SK-N-SH treated with all-trans-retinoic acid at 6 μM for 48 hours (cell line): ENCODE data around the gene ENPP7.
"Not testable (repeated sequence)": the region's sequence is repeated elsewhere in the genome, so short reads cannot be mapped to it uniquely, and the experiment has no call there.

Experiments used
- ATAC-seq: fragments of 200-7000 bp; cut with Tn5 transposase; 3 replicates; pipeline ENCODE4 v1.9.1; 2020; ENCODE audit warnings: mild to moderate bottlenecking, moderate library complexity
- BACH2 ChIP-seq: fragments of 250-450 bp; sonication (Bioruptor Pico); IDR thresholded peaks from 2 replicates; pipeline ENCODE4 v1.9.0; 2021; ENCODE audit warnings: mild to moderate bottlenecking, borderline replicate concordance
- CREB5 ChIP-seq: fragments of 250-450 bp; sonication (Bioruptor Pico); IDR thresholded peaks from 2 replicates; pipeline ENCODE4 v1.5.1; 2020; ENCODE audit warnings: low read depth, mild to moderate bottlenecking, moderate library complexity
- CSDC2 ChIP-seq: fragments of 250-450 bp; sonication (Bioruptor Pico); IDR thresholded peaks from 2 replicates; pipeline ENCODE4 v1.5.0; 2020; ENCODE audit warnings: mild to moderate bottlenecking, moderate library complexity
- CSRNP3 ChIP-seq: fragments of 250-450 bp; sonication (Bioruptor Pico); IDR thresholded peaks from 2 replicates; pipeline ENCODE4 v1.5.1; 2021; ENCODE audit warnings: mild to moderate bottlenecking, moderate library complexity
- ESRRG ChIP-seq: fragments of 250-450 bp; sonication (Bioruptor Pico); IDR thresholded peaks from 2 replicates; pipeline ENCODE4 v1.6.1; 2021; ENCODE audit warnings: mild to moderate bottlenecking
- GLIS3 ChIP-seq: fragments of 250-450 bp; sonication (Bioruptor Pico); IDR thresholded peaks from 2 replicates; pipeline ENCODE4 v1.5.0; 2020; ENCODE audit warnings: mild to moderate bottlenecking, moderate library complexity
- ISL1 ChIP-seq: fragments of 250-450 bp; sonication (Bioruptor Pico); IDR thresholded peaks from 2 replicates; pipeline ENCODE4 v2.1.2; 2022; ENCODE audit warnings: mild to moderate bottlenecking, moderate library complexity
- OSR1 ChIP-seq: fragments of 250-450 bp; sonication (Bioruptor Pico); IDR thresholded peaks from 2 replicates; pipeline ENCODE4 v1.8.0; 2022; ENCODE audit warnings: moderate library complexity, mild to moderate bottlenecking, inconsistent platforms
- PPARA ChIP-seq: fragments of 250-450 bp; sonication (Bioruptor Pico); IDR thresholded peaks from 2 replicates; pipeline ENCODE4 v1.5.0; 2020; ENCODE audit warnings: mild to moderate bottlenecking, borderline replicate concordance
- RARB ChIP-seq: fragments of 250-450 bp; sonication (Bioruptor Pico); IDR thresholded peaks from 2 replicates; pipeline ENCODE4 v1.8.0; 2021; ENCODE audit warnings: mild to moderate bottlenecking, moderate library complexity
- SNAI2 ChIP-seq: fragments of 250-450 bp; sonication (Bioruptor Pico); IDR thresholded peaks from 2 replicates; pipeline ENCODE4 v1.5.0; 2020; ENCODE audit warnings: mild to moderate bottlenecking, moderate library complexity
- TCF4 ChIP-seq: fragments of 250-450 bp; sonication (Bioruptor Pico); IDR thresholded peaks from 2 replicates; pipeline ENCODE4 v1.8.0; 2021; ENCODE audit warnings: mild to moderate bottlenecking, moderate library complexity, borderline replicate concordance
- TOX ChIP-seq: fragments of 250-450 bp; sonication (Bioruptor Pico); IDR thresholded peaks from 2 replicates; pipeline ENCODE4 v1.8.0; 2021; ENCODE audit warnings: mild to moderate bottlenecking, moderate library complexity, borderline replicate concordance
- ZC3H10 ChIP-seq: fragments of 250-450 bp; sonication (Bioruptor Pico); IDR thresholded peaks from 2 replicates; pipeline ENCODE4 v1.5.1; 2021; ENCODE audit warnings: mild to moderate bottlenecking, moderate library complexity
- ZFP3 ChIP-seq: fragments of 250-450 bp; sonication (Bioruptor Pico); IDR thresholded peaks from 2 replicates; pipeline ENCODE4 v1.5.0; 2020; ENCODE audit warnings: mild to moderate bottlenecking, moderate library complexity
- ZFP30 ChIP-seq: fragments of 450-650 bp; formaldehyde crosslinking; IDR thresholded peaks from 2 replicates; pipeline ENCODE4 v1.5.0; 2022; ENCODE audit warnings: mild to moderate bottlenecking, moderate library complexity
- ZNF565 ChIP-seq: fragments of 450-650 bp; formaldehyde crosslinking; conservative IDR thresholded peaks from 2 replicates; pipeline ENCODE4 v1.5.0; 2020; ENCODE audit warnings: low read depth, mild to moderate bottlenecking, moderate library complexity
- ZNF70 ChIP-seq: fragments of 450-650 bp; formaldehyde crosslinking; IDR thresholded peaks from 2 replicates; pipeline ENCODE4 v1.5.0; 2020; ENCODE audit warnings: mild to moderate bottlenecking, moderate library complexity
- ZNF8 ChIP-seq: fragments of 450-650 bp; formaldehyde crosslinking; IDR thresholded peaks from 2 replicates; pipeline ENCODE4 v1.5.0; 2020; ENCODE audit warnings: mild to moderate bottlenecking, moderate library complexity
- TF ChIP-seq, protein P1 (sequence below): fragments of 250-450 bp; sonication (Bioruptor Pico); IDR thresholded peaks from 2 replicates; pipeline ENCODE4 v1.8.0; 2021; ENCODE audit warnings: low read depth, mild to moderate bottlenecking, moderate library complexity, borderline replicate concordance
- TF ChIP-seq, protein P2 (sequence below): fragments of 250-450 bp; sonication (Bioruptor Pico); IDR thresholded peaks from 2 replicates; pipeline ENCODE4 v1.8.0; 2020; ENCODE audit warnings: mild to moderate bottlenecking, moderate library complexity, borderline replicate concordance
- TF ChIP-seq, protein P3 (sequence below): fragments of 250-450 bp; sonication (Bioruptor Pico); IDR thresholded peaks from 2 replicates; pipeline ENCODE4 v1.5.0; 2020; ENCODE audit warnings: mild to moderate bottlenecking, moderate library complexity

The ENPP7 gene

DNA sequence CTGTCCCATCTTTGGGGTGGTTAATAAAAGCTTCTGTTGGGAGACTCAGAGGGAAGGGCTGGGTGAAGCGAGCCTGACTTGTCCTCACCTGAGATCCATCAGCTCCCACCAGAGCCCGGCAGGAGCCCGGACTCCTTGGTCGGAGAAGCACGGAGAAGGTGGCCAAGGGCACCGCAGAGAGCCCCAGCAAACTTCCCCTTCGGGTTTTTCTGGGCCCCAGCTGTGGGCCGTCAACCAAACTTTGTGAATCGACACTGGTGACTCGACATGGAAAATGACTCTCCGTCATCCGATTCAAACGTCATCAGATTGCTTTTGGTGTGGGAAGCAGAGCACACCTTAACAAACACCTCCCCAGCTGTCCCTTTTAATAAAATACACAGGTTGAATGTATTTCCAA, 21.4 kb downstream of the ENPP7 start:
- ATAC-seq = no peak
- TF ChIP-seq OSR1 (no peak), ZNF70 (CRISPR knock-in tag) (no peak), TOX (CRISPR knock-in tag) (no peak), CSRNP3 (CRISPR knock-in tag) (no peak), PPARA (CRISPR knock-in tag) (no peak), ISL1 (CRISPR knock-in tag) (no peak), ZNF8 (CRISPR knock-in tag) (no peak), TCF4 (CRISPR knock-in tag) (no peak), ESRRG (CRISPR knock-in tag) (no peak), ZFP3 (CRISPR knock-in tag) (no peak), ZC3H10 (CRISPR knock-in tag) (no peak), CSDC2 (no peak), GLIS3 (CRISPR knock-in tag) (no peak), ZFP30 (CRISPR knock-in tag) (no peak), ZNF565 (CRISPR knock-in tag) (no peak), BACH2 (CRISPR knock-in tag) (no peak)
- TF ChIP-seq, protein P1, sequence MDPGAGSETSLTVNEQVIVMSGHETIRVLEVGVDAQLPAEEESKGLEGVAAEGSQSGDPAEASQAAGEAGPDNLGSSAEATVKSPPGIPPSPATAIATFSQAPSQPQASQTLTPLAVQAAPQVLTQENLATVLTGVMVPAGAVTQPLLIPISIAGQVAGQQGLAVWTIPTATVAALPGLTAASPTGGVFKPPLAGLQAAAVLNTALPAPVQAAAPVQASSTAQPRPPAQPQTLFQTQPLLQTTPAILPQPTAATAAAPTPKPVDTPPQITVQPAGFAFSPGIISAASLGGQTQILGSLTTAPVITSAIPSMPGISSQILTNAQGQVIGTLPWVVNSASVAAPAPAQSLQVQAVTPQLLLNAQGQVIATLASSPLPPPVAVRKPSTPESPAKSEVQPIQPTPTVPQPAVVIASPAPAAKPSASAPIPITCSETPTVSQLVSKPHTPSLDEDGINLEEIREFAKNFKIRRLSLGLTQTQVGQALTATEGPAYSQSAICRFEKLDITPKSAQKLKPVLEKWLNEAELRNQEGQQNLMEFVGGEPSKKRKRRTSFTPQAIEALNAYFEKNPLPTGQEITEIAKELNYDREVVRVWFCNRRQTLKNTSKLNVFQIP (CRISPR knock-in tag) = no peak
- TF ChIP-seq, protein P2, sequence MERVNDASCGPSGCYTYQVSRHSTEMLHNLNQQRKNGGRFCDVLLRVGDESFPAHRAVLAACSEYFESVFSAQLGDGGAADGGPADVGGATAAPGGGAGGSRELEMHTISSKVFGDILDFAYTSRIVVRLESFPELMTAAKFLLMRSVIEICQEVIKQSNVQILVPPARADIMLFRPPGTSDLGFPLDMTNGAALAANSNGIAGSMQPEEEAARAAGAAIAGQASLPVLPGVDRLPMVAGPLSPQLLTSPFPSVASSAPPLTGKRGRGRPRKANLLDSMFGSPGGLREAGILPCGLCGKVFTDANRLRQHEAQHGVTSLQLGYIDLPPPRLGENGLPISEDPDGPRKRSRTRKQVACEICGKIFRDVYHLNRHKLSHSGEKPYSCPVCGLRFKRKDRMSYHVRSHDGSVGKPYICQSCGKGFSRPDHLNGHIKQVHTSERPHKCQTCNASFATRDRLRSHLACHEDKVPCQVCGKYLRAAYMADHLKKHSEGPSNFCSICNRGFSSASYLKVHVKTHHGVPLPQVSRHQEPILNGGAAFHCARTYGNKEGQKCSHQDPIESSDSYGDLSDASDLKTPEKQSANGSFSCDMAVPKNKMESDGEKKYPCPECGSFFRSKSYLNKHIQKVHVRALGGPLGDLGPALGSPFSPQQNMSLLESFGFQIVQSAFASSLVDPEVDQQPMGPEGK (CRISPR knock-in tag) = no peak
- TF ChIP-seq, protein P3, sequence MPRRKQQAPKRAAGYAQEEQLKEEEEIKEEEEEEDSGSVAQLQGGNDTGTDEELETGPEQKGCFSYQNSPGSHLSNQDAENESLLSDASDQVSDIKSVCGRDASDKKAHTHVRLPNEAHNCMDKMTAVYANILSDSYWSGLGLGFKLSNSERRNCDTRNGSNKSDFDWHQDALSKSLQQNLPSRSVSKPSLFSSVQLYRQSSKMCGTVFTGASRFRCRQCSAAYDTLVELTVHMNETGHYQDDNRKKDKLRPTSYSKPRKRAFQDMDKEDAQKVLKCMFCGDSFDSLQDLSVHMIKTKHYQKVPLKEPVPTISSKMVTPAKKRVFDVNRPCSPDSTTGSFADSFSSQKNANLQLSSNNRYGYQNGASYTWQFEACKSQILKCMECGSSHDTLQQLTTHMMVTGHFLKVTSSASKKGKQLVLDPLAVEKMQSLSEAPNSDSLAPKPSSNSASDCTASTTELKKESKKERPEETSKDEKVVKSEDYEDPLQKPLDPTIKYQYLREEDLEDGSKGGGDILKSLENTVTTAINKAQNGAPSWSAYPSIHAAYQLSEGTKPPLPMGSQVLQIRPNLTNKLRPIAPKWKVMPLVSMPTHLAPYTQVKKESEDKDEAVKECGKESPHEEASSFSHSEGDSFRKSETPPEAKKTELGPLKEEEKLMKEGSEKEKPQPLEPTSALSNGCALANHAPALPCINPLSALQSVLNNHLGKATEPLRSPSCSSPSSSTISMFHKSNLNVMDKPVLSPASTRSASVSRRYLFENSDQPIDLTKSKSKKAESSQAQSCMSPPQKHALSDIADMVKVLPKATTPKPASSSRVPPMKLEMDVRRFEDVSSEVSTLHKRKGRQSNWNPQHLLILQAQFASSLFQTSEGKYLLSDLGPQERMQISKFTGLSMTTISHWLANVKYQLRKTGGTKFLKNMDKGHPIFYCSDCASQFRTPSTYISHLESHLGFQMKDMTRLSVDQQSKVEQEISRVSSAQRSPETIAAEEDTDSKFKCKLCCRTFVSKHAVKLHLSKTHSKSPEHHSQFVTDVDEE (CRISPR knock-in tag) = no peak

DNA sequence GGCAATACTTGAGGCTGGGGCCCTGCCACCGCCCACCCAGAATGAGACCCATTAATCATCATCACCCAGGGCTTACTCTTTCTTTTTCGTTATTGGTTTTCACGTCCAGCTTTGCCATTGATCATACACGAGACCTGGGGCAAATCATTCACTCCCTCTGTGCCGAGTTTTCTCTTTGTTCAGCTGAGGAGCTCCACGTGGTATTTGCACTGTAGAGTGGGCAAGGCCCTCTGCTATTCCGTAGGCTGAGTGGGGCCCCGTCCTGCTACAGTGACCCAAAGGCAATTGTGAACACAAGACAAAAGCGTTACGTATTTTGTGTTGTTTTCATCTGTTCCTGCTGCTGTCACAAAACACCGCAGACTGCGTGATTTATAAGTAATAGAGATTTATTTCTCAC, 23.6 kb downstream of the ENPP7 start:
- no peak for TF ChIP-seq CREB5 (CRISPR knock-in tag)
- no peak for TF ChIP-seq ZNF565 (CRISPR knock-in tag)
- TF ChIP-seq ZC3H10 (CRISPR knock-in tag) = no peak
- TF ChIP-seq CSRNP3 (CRISPR knock-in tag) = no peak
- no peak for TF ChIP-seq ESRRG (CRISPR knock-in tag)
- TF ChIP-seq, protein P2 (CRISPR knock-in tag) = no peak
- TF ChIP-seq SNAI2 (CRISPR knock-in tag) = no peak
- TF ChIP-seq, protein P1 (CRISPR knock-in tag) = no peak
- TF ChIP-seq RARB (CRISPR knock-in tag) = no peak
- ATAC-seq = no peak

DNA sequence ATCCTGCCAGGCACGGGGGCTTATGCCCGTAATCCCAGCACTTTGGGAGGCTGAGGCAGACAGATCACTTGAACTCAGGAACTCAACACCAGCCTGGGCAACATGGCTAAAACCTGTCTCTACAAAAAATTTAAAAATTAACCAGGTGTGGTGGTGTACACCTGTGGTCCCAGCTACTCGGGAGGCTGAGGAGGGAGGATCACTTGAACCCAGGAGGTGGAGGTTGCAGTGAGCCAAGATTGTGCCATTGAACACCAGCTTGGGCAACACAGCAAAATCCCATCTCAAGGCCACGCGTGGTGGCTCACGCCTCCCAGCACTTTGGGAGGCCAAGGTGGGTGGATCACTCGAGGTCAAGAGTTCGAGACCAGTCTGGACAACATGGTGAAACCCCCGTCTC, 24.2 kb downstream of the ENPP7 start:
- not testable (repeated sequence) for ATAC-seq
